ENCODE data around the gene PHOSPHO1.
A peak's percentile ranks its signal among the peaks of the same experiment; 100 is the strongest.

Gene PHOSPHO1

DNA sequence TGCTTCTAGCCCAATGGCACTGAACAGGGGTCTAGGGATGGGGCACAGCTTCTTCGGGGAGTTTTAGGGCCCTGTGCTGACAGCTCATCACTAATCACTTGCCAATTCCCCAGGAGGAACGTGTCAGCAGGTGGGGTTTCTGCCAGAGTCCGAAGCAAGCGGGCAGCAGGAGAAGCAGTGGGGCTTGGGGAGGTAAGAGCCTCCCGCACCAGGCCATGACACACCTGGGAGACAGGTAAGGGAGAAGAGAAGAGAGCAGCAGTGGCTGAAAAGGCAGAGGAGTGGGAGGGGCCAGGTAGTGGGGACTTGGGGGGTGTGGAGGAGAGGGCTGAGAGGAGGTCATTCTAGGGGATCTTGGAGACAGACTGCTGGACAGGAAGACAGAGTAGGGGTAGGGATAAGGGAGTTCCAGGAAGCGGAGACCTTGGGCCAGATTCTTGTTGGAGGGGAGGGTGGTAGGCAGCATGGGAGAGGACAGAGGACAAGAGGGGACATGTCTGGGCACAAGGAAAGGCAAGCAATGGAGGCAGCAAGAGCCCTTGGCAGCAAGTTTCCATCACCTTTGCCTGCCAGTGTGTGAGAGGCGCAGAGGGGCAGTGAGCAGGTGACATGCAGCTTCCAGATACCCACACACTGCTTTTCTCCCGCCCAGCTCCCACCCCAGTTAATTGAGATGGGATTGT is 4.9 kb downstream of the PHOSPHO1 start:
- H3K56ac ChIP-seq (ENCODE audit: low read length) = no peak overlapping the region
- H3K27me3 ChIP-seq (ENCODE audit: insufficient read depth, low read length, poor library complexity) = peaks cover 16% of the 10 kb centered on the region
- H3K36me3 ChIP-seq (ENCODE audit: control insufficient read depth, insufficient read depth, low read length) = no peaks in the 10 kb centered on the region
- no peak overlapping the region for H4K8ac ChIP-seq (ENCODE audit: low read depth, low read length)
- no peak overlapping the region for H2BK120ac ChIP-seq (ENCODE audit: low read depth, low read length)
- H3K23ac ChIP-seq (ENCODE audit: low read length) = no peak overlapping the region
- H4K5ac ChIP-seq (ENCODE audit: low read length) = no peak overlapping the region
- no peak overlapping the region for H2AK5ac ChIP-seq (ENCODE audit: low read length)
- H3K4ac ChIP-seq (ENCODE audit: low read depth, low read length) = no peak overlapping the region
- H3K27ac ChIP-seq (ENCODE audit: low read depth, low read length) = no peak overlapping the region
- no peaks in the 10 kb centered on the region for H3K79me2 ChIP-seq (ENCODE audit: control insufficient read depth, insufficient read depth, low read length)
- WGBS (ENCODE audit: extremely low coverage, insufficient coverage, low lambda C conversion rate) = no CpG with 5 or more reads among the region's 8 CpGs
- no peaks in the 10 kb centered on the region for H3K79me1 ChIP-seq (ENCODE audit: low read length)
- no peak overlapping the region for H3K4me3 ChIP-seq (ENCODE audit: low read length)
- H3K4me2 ChIP-seq (ENCODE audit: low read length) = no peak overlapping the region
- no peak overlapping the region for H2BK5ac ChIP-seq (ENCODE audit: low read length)
- H3K4me1 ChIP-seq (ENCODE audit: control insufficient read depth, low read depth, low read length) = peaks cover 1% of the 10 kb centered on the region
- H2BK15ac ChIP-seq (replicated peaks; ENCODE audit: low read depth) = no peak overlapping the region
- DNase-seq = no peak
- H3K9ac ChIP-seq (ENCODE audit: low read length) = no peak overlapping the region
- no peak overlapping the region for H3K18ac ChIP-seq (ENCODE audit: low read length)

DNA sequence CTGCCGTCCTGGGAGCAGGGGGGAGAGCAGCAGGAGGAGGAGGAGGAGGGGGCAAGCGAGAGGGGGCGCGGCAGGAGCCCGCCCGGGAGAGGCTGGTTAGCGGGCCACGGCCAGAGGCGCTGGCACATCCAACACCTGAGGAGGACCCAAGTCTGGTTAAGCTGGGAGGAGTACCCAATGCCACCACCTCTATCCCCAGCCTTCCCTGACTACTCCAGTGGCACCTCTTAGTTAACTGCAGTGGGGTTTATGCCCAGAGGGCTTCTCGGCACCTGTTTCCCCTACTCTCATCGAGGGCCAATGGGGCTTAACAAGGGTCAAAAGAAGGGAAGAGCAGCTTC is 5.6 kb downstream of the PHOSPHO1 start:
- Histone ChIP-seq H3K79me1 (ENCODE audit: low read length) (no peaks in the 10 kb centered on the region), H3K27ac (ENCODE audit: low read depth, low read length) (no peak overlapping the region), H3K27me3 (ENCODE audit: insufficient read depth, low read length, poor library complexity) (peaks cover 16% of the 10 kb centered on the region), H3K23ac (ENCODE audit: low read length) (no peak overlapping the region), H3K56ac (ENCODE audit: low read length) (peak overlapping the region; percentile 29), H3K4ac (ENCODE audit: low read depth, low read length) (no peak overlapping the region), H3K4me3 (ENCODE audit: low read length) (no peak overlapping the region), H3K36me3 (ENCODE audit: control insufficient read depth, insufficient read depth, low read length) (no peaks in the 10 kb centered on the region), H2BK5ac (ENCODE audit: low read length) (no peak overlapping the region), H2BK120ac (ENCODE audit: low read depth, low read length) (no peak overlapping the region), H2BK15ac (replicated peaks; ENCODE audit: low read depth) (no peak overlapping the region), H2AK5ac (ENCODE audit: low read length) (no peak overlapping the region), H3K79me2 (ENCODE audit: control insufficient read depth, insufficient read depth, low read length) (no peaks in the 10 kb centered on the region), H4K5ac (ENCODE audit: low read length) (no peak overlapping the region), H3K9ac (ENCODE audit: low read length) (no peak overlapping the region), H4K8ac (ENCODE audit: low read depth, low read length) (no peak overlapping the region), H3K18ac (ENCODE audit: low read length) (no peak overlapping the region), H3K4me2 (ENCODE audit: low read length) (peak overlapping the region; percentile 11), H3K4me1 (ENCODE audit: control insufficient read depth, low read depth, low read length) (peaks cover 1% of the 10 kb centered on the region)
- WGBS (ENCODE audit: extremely low coverage, insufficient coverage, low lambda C conversion rate) = no CpG with 5 or more reads among the region's 11 CpGs
- no peak for DNase-seq

DNA sequence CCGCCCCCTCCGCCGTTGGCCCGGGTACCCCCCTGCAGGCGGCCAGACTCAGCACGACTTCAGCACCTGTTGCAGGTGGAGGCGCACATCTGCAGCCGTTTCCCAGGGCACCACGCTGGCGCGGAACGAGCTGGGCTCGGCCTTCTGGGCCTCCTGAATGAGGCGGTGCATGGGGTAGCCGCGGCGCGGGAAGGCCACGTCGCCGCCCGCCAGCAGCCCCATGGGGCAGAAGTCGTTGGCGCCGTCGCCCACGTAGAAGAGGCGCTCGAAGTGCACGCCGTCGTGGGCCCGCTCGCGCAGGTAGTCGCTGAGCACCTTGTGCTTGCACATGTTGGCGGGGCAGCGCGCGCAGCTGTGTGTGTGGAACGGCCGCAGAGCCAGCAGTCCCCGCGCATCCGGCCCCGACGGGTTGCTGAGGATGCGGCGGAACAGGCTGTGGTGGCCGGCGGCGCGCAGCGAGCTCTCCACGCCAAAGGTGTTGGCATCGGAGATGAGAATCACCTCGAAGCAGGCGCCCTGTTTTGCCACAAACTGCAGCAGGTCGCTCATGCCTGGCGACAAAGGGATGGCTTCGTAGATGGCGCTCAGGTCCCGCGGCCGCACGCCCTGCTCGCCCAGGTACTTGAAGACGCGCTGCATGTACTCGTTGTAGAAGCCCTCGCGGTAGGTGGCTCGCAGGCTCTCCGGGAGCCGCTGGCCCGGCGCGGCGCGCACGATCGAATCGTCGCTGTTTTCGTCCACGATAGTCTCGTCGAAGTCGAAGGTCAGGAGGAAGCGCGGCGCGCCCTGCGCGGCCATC is 6.2 kb downstream of the PHOSPHO1 start:
- Histone ChIP-seq H4K5ac (ENCODE audit: low read length) (no peak overlapping the region), H3K23ac (ENCODE audit: low read length) (no peak overlapping the region), H3K56ac (ENCODE audit: low read length) (peak overlapping the region; percentile 29), H3K79me2 (ENCODE audit: control insufficient read depth, insufficient read depth, low read length) (no peaks in the 10 kb centered on the region), H4K8ac (ENCODE audit: low read depth, low read length) (no peak overlapping the region), H3K4ac (ENCODE audit: low read depth, low read length) (no peak overlapping the region), H3K27me3 (ENCODE audit: insufficient read depth, low read length, poor library complexity) (peaks cover 16% of the 10 kb centered on the region), H3K4me1 (ENCODE audit: control insufficient read depth, low read depth, low read length) (peaks cover 1% of the 10 kb centered on the region), H3K4me2 (ENCODE audit: low read length) (peak overlapping the region; percentile 11), H2BK5ac (ENCODE audit: low read length) (no peak overlapping the region), H2BK120ac (ENCODE audit: low read depth, low read length) (no peak overlapping the region), H3K79me1 (ENCODE audit: low read length) (no peaks in the 10 kb centered on the region), H3K4me3 (ENCODE audit: low read length) (no peak overlapping the region), H3K18ac (ENCODE audit: low read length) (no peak overlapping the region), H3K9ac (ENCODE audit: low read length) (peak overlapping the region; percentile 6), H2AK5ac (ENCODE audit: low read length) (no peak overlapping the region), H3K36me3 (ENCODE audit: control insufficient read depth, insufficient read depth, low read length) (no peaks in the 10 kb centered on the region), H2BK15ac (replicated peaks; ENCODE audit: low read depth) (no peak overlapping the region), H3K27ac (ENCODE audit: low read depth, low read length) (no peak overlapping the region)
- DNase-seq = peak; percentile 53
- WGBS (ENCODE audit: extremely low coverage, insufficient coverage, low lambda C conversion rate) = no CpG with 5 or more reads among the region's 95 CpGs

DNA sequence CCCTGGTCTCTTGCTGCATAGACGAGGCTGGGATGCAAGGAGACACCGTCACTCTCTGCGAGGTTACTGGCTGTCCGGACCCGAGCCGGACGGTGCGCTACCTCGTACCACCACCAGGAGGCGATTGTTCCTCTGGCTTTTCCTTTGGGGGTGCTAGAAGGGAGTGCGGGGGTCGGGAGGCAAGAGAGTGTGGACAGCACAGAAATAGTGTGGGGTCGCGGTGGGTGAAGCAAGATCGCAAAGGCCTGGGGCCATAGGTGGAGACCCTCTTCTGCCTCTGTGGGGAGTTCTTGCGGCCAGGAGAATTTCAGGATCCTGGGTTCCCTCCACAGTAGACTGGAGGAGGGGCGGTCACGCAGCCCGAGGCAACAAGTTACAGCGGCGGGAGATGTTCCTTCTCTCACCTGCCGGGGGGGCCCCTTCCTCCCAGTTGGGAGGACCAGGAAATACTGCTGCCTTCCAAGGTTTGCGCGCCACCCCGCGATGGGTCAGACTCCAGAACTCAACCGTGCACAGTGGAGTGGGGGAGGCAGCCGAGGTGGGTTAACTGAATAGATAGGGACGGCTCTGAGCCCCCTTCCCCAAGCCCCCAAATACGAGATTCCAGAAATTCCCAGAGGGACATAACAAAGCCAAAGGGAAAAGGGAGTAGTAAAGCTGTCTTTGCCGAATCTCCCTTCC is 6.9 kb downstream of the PHOSPHO1 start:
- H3K27me3 ChIP-seq (ENCODE audit: insufficient read depth, low read length, poor library complexity) = peaks cover 16% of the 10 kb centered on the region

DNA sequence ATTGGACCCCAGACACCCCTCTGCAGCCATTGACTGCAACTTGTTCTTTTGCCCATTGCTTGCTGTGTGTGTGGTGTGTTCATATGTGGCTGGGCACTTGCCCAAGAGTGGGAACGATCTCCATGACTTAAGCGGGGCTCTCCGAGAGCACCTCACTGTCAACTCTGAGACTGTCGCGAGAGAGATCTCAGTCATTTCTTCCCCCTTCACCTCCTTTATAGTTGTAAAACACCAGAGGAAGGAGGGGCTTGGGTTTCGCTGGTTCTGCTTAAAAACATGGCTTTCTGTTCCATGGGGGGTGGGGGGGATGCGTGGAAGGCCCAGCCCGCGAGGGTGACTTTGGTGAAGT is 7.4 kb downstream of the PHOSPHO1 start:
- H4K8ac ChIP-seq (ENCODE audit: low read depth, low read length) = no peak overlapping the region
- no peak overlapping the region for H2AK5ac ChIP-seq (ENCODE audit: low read length)
- H3K4me2 ChIP-seq (ENCODE audit: low read length) = no peak overlapping the region
- no peak overlapping the region for H3K27ac ChIP-seq (ENCODE audit: low read depth, low read length)
- H3K56ac ChIP-seq (ENCODE audit: low read length) = no peak overlapping the region
- H3K4me1 ChIP-seq (ENCODE audit: control insufficient read depth, low read depth, low read length) = peaks cover 1% of the 10 kb centered on the region
- H2BK5ac ChIP-seq (ENCODE audit: low read length) = no peak overlapping the region
- no CpG with 5 or more reads among the region's 9 CpGs for WGBS (ENCODE audit: extremely low coverage, insufficient coverage, low lambda C conversion rate)
- no peak for DNase-seq
- H3K36me3 ChIP-seq (ENCODE audit: control insufficient read depth, insufficient read depth, low read length) = no peaks in the 10 kb centered on the region
- no peak overlapping the region for H2BK120ac ChIP-seq (ENCODE audit: low read depth, low read length)
- H3K79me1 ChIP-seq (ENCODE audit: low read length) = no peaks in the 10 kb centered on the region
- H3K9ac ChIP-seq (ENCODE audit: low read length) = no peak overlapping the region
- no peak overlapping the region for H4K5ac ChIP-seq (ENCODE audit: low read length)
- no peak overlapping the region for H2BK15ac ChIP-seq (replicated peaks; ENCODE audit: low read depth)
- peaks cover 16% of the 10 kb centered on the region for H3K27me3 ChIP-seq (ENCODE audit: insufficient read depth, low read length, poor library complexity)
- no peak overlapping the region for H3K4ac ChIP-seq (ENCODE audit: low read depth, low read length)
- no peak overlapping the region for H3K18ac ChIP-seq (ENCODE audit: low read length)
- no peak overlapping the region for H3K4me3 ChIP-seq (ENCODE audit: low read length)
- H3K23ac ChIP-seq (ENCODE audit: low read length) = no peak overlapping the region
- H3K79me2 ChIP-seq (ENCODE audit: control insufficient read depth, insufficient read depth, low read length) = no peaks in the 10 kb centered on the region

More for the DNA sequence above, 6.9 kb downstream of the PHOSPHO1 start:
- H2AK5ac ChIP-seq (ENCODE audit: low read length) = no peak overlapping the region
- H2BK5ac ChIP-seq (ENCODE audit: low read length) = no peak overlapping the region
- DNase-seq = peak; percentile 63
- no CpG with 5 or more reads among the region's 31 CpGs for WGBS (ENCODE audit: extremely low coverage, insufficient coverage, low lambda C conversion rate)
- H3K4me3 ChIP-seq (ENCODE audit: low read length) = no peak overlapping the region
- no peak overlapping the region for H3K56ac ChIP-seq (ENCODE audit: low read length)
- H2BK15ac ChIP-seq (replicated peaks; ENCODE audit: low read depth) = no peak overlapping the region
- H3K4me1 ChIP-seq (ENCODE audit: control insufficient read depth, low read depth, low read length) = peaks cover 1% of the 10 kb centered on the region
- H4K8ac ChIP-seq (ENCODE audit: low read depth, low read length) = no peak overlapping the region
- H3K9ac ChIP-seq (ENCODE audit: low read length) = no peak overlapping the region
- no peak overlapping the region for H3K18ac ChIP-seq (ENCODE audit: low read length)
- no peaks in the 10 kb centered on the region for H3K79me2 ChIP-seq (ENCODE audit: control insufficient read depth, insufficient read depth, low read length)
- H3K27ac ChIP-seq (ENCODE audit: low read depth, low read length) = no peak overlapping the region
- no peak overlapping the region for H3K23ac ChIP-seq (ENCODE audit: low read length)
- no peak overlapping the region for H4K5ac ChIP-seq (ENCODE audit: low read length)
- H3K79me1 ChIP-seq (ENCODE audit: low read length) = no peaks in the 10 kb centered on the region
- H3K36me3 ChIP-seq (ENCODE audit: control insufficient read depth, insufficient read depth, low read length) = no peaks in the 10 kb centered on the region
- H3K4me2 ChIP-seq (ENCODE audit: low read length) = peak overlapping the region; percentile 6
- H2BK120ac ChIP-seq (ENCODE audit: low read depth, low read length) = no peak overlapping the region
- H3K4ac ChIP-seq (ENCODE audit: low read depth, low read length) = no peak overlapping the region

Measured in mesendoderm (in vitro differentiated cells).